PC-3 (cell line): Measurements from ENCODE around the gene VMO1. TPM values are rescaled to one million over a fixed set of nuclear protein-coding genes. Genes with fewer than 3 reads are reported as not detected.

Experiments
- ATAC-seq: fragments of 200-7000 bp; cut with Tn5 transposase; 2 replicates; pipeline ENCODE4 v1.9.1; 2020; ENCODE audit warnings: mild to moderate bottlenecking, moderate library complexity
- BruUV-seq: library from RNA; stranded (reverse); fragments of 400-500 nt; replicated peaks from 2 replicates; lab custom pipeline; 2021; lab: Mats Ljungman, UMichigan
- CTCF ChIA-PET: fragments of 300-600 bp; sonication (Branson Sonifier 250); formaldehyde crosslinking; loops from one replicate; lab custom pipeline; 2022; ENCODE audit warnings: antibody characterized with exemption; lab: Charles Lee
- POLR2A ChIA-PET: fragments of 300-600 bp; sonication (Branson Sonifier 250); formaldehyde crosslinking; loops from one replicate; lab custom pipeline; 2022; ENCODE audit warnings: antibody characterized with exemption; ENCODE audit not compliant: unreplicated experiment; lab: Charles Lee
- DNase-seq: peaks from one replicate; pipeline ENCODE4 v3.0.0-alpha.2; 2015
- H2AFZ ChIP-seq: fragments of 300-600 bp; sonication (generic); 2 replicates; pipeline ENCODE4 v1.6.0; 2016; ENCODE audit warnings: antibody characterized with exemption, low read length
- H3F3A ChIP-seq: fragments of 300-600 bp; sonication (generic); one replicate; pipeline ENCODE4 v1.6.0; 2017; ENCODE audit warnings: antibody characterized with exemption, low read length, control low read depth, mild to moderate bottlenecking; ENCODE audit not compliant: unreplicated experiment
- H3K27ac ChIP-seq: fragments of 300-600 bp; sonication (generic); 2 replicates; pipeline ENCODE4 v1.5.1; 2016; ENCODE audit warnings: mild to moderate bottlenecking, low read length
- H3K27me3 ChIP-seq: fragments of 300-600 bp; sonication (generic); 2 replicates; pipeline ENCODE4 v1.6.1; 2016; ENCODE audit warnings: low read length, mixed read lengths
- H3K36me3 ChIP-seq: fragments of 300-600 bp; sonication (generic); 2 replicates; pipeline ENCODE4 v1.6.1; 2016; ENCODE audit warnings: low read depth, mixed run types, low read length, mixed read lengths
- H3K4me1 ChIP-seq: fragments of 300-600 bp; sonication (generic); 2 replicates; pipeline ENCODE4 v1.5.1; 2016; ENCODE audit warnings: low read length; ENCODE audit not compliant: insufficient read depth
- H3K4me2 ChIP-seq: fragments of 300-600 bp; sonication (generic); 2 replicates; pipeline ENCODE4 v1.6.0; 2016; ENCODE audit warnings: low read length
- H3K4me3 ChIP-seq: fragments of 300-600 bp; sonication (generic); 2 replicates; pipeline ENCODE4 v1.5.1; 2016; ENCODE audit warnings: mild to moderate bottlenecking, low read length, mixed read lengths
- H3K79me2 ChIP-seq: fragments of 300-600 bp; sonication (generic); 2 replicates; pipeline ENCODE4 v1.6.1; 2017; ENCODE audit warnings: low read length, mixed read lengths
- H3K9ac ChIP-seq: fragments of 300-600 bp; sonication (generic); 2 replicates; pipeline ENCODE4 v1.6.0; 2016; ENCODE audit warnings: mild to moderate bottlenecking, low read length
- H3K9me2 ChIP-seq: fragments of 300-600 bp; sonication (generic); replicated peaks from 2 replicates; pipeline ENCODE4 v1.6.1; 2016; ENCODE audit warnings: mixed run types, low read length, mixed read lengths
- H3K9me3 ChIP-seq: fragments of 300-600 bp; sonication (generic); 2 replicates; pipeline ENCODE4 v1.6.1; 2016; ENCODE audit warnings: low read length, mixed read lengths
- H4K20me1 ChIP-seq: fragments of 300-600 bp; sonication (generic); 2 replicates; pipeline ENCODE4 v1.6.1; 2016; ENCODE audit warnings: low read length, mixed read lengths
- EZH2 ChIP-seq: fragments of 300-600 bp; sonication (generic); IDR thresholded peaks from one replicate; pipeline ENCODE4 v1.6.1; 2017; ENCODE audit warnings: antibody characterized with exemption, mild to moderate bottlenecking, low read length; ENCODE audit not compliant: unreplicated experiment
- EZH2phosphoT487 ChIP-seq: fragments of 300-600 bp; sonication (generic); IDR thresholded peaks from 2 replicates; pipeline ENCODE4 v1.6.1; 2018; ENCODE audit warnings: mild to moderate bottlenecking, antibody characterized with exemption, low read length, borderline replicate concordance
- intact Hi-C: fragments of 100-400 bp; cut with micrococcal nuclease; formaldehyde crosslinking; loops from 2 replicates; pipeline ENCODE4 v1.9.0; 2023
- total RNA-seq: library from RNA; depleted of rRNA; stranded (reverse); fragments of >200 nt; gene quantifications from 2 replicates; pipeline ENCODE4 v1.2.3, GENCODE V29; 2014
- TF ChIP-seq, protein P1 (sequence below): fragments of 300-600 bp; sonication (generic); conservative IDR thresholded peaks from 2 replicates; pipeline ENCODE4 v1.5.1; 2017; ENCODE audit warnings: antibody characterized with exemption, low read depth, mild to moderate bottlenecking, low read length

VMO1 gene
- total RNA-seq, 1 experiment from 2014 or later, result 1.2 TPM

DNA sequence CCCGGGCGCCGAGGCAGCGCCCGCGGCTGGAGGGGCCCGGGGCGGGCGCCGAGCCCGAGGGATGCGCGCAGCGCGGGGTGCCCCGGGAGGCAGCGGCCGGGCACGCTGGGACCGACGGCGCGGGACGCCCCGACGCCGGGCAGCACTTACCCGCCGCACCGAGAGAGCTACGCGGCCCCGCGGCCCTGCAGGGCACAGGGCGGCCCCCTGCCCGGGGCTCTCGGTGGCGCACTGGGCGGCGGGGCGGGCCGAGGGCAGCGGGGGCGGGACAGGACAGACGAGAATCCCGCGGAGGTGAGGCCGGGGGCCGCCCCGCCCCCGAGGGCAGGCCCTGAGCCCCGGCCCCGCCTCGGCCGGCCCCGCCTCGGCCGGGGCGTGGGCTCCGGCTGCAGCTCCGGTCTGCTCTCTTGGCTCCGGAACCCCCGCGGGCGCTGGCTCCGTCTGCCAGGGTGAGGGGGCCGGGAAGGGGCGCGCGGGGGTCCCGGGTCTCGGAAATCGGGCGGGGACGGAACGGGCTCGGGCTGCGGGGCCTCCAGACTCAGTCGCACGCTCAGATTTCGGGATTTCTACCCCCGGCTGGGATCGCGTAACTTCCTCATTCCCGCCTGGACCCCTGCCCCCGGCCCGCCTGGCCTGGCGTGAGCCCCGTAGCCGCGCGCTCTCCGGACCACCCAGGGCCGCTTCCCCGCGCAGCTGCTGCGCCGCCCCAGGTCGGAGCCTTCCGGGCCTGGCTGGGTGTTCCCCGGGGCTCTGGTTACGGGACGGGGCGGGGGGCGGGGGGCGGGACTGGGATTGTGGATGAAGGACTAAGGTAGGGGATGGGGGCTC is 20.8 kb upstream of the VMO1 start, which contains the start of gene PLD2:
PLD2 (plus strand) TSS at position 376 of the 828 bp plus-strand sequence. CDS start 621 bp downstream, outside the sequence.
- Histone ChIP-seq H3K4me1 (peaks cover 9% of the 10 kb centered on the region), H3K79me2 (no peaks in the 10 kb centered on the region), H2AFZ (peak within 1 kb of the TSS; percentile 54), H3K27me3 (no peaks in the 10 kb centered on the region), H3K4me3 (peak within 1 kb of the TSS; percentile 78), H3F3A (no peaks in the 10 kb centered on the region), H4K20me1 (no peaks in the 10 kb centered on the region), H3K4me2 (peak within 1 kb of the TSS; percentile 88), H3K9me2 (no peaks in the 10 kb centered on the region), H3K36me3 (no peaks in the 10 kb centered on the region), H3K27ac (no peak within 1 kb of the TSS), H3K9ac (peak within 1 kb of the TSS; percentile 69), H3K9me3 (no peaks in the 10 kb centered on the region)
- intact Hi-C loops, result loop anchor here (1.0 kb wide), 1 partner anchor 26 kb away; the partner anchor contains the start of gene MINK1
- peak; percentile 97 for ATAC-seq
- no TSS peak for BruUV-seq
- POLR2A ChIA-PET, result interaction anchor here (0.7 kb wide), 1 partner anchor 43 kb away, joined by 8 read pairs; no protein-coding TSS in a partner anchor
- DNase-seq, result peak; percentile 84
- CTCF ChIA-PET, result interaction anchor here (1.0 kb wide), 1 partner anchor 17 kb away, joined by 6 read pairs; no protein-coding TSS in a partner anchor
- TF ChIP-seq, protein P1, sequence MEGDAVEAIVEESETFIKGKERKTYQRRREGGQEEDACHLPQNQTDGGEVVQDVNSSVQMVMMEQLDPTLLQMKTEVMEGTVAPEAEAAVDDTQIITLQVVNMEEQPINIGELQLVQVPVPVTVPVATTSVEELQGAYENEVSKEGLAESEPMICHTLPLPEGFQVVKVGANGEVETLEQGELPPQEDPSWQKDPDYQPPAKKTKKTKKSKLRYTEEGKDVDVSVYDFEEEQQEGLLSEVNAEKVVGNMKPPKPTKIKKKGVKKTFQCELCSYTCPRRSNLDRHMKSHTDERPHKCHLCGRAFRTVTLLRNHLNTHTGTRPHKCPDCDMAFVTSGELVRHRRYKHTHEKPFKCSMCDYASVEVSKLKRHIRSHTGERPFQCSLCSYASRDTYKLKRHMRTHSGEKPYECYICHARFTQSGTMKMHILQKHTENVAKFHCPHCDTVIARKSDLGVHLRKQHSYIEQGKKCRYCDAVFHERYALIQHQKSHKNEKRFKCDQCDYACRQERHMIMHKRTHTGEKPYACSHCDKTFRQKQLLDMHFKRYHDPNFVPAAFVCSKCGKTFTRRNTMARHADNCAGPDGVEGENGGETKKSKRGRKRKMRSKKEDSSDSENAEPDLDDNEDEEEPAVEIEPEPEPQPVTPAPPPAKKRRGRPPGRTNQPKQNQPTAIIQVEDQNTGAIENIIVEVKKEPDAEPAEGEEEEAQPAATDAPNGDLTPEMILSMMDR, result no peak
- TF ChIP-seq EZH2, result no peak
- no peak for TF ChIP-seq EZH2phosphoT487

DNA sequence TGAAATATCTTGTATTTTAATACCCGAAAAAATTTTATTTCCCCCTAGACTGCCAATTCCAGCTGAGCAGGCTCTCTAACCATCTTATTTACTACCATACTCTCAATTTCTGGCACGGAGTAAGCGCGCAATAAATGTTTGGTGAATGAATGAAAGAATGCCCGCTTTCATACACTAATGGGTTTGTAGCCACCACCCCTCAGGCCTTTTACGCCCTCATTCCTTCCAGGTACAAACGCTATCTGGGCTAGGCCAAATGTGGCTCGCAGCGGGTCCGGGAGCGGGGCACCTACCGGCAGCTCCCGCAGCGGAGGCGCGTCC is 20.3 kb upstream of the VMO1 start:
- POLR2A ChIA-PET, result no interaction called here
- BruUV-seq, result no TSS peak
- no peak; the same call in 1 of the 2 replicates for ATAC-seq

More for the DNA sequence above, 20.3 kb upstream of the VMO1 start:
- H3K79me2 ChIP-seq, result no peaks in the 10 kb centered on the region
- peak overlapping the region; percentile 62 for H3K9ac ChIP-seq
- H3K27ac ChIP-seq, result no peak overlapping the region
- H3F3A ChIP-seq, result no peaks in the 10 kb centered on the region
- peaks cover 9% of the 10 kb centered on the region for H3K4me1 ChIP-seq
- peak overlapping the region; percentile 80 for H3K4me2 ChIP-seq
- intact Hi-C loops, result no loop called here
- H3K36me3 ChIP-seq, result no peaks in the 10 kb centered on the region
- H2AFZ ChIP-seq, result peak overlapping the region; percentile 54
- no peaks in the 10 kb centered on the region for H4K20me1 ChIP-seq
- CTCF ChIA-PET, result interaction anchor here (1.0 kb wide), 1 partner anchor 16 kb away, joined by 6 read pairs; no protein-coding TSS in a partner anchor
- TF ChIP-seq EZH2phosphoT487, result no peak
- no peak for TF ChIP-seq EZH2
- TF ChIP-seq, protein P1, result no peak
- no peaks in the 10 kb centered on the region for H3K9me3 ChIP-seq
- H3K9me2 ChIP-seq, result no peaks in the 10 kb centered on the region
- peak overlapping the region; percentile 78 for H3K4me3 ChIP-seq
- no peaks in the 10 kb centered on the region for H3K27me3 ChIP-seq
- no peak for DNase-seq
